Measurements from ENCODE around the gene CPN1. TPM values are rescaled to one million over a fixed set of nuclear protein-coding genes. Genes with fewer than 3 reads are reported as not detected.

The CPN1 gene
- total RNA-seq, 1 experiment from 2014 or later, result 0.12 TPM

- no peak overlapping the region for H2AFZ ChIP-seq (ENCODE audit: low read depth, low read length, poor library complexity, severe bottlenecking)
- ATAC-seq (no peak), DNase-seq (ENCODE audit: low read depth, low spot score) (no peak)
- ChIA-PET CTCF (no interaction called here), RAD21 (ENCODE audit: low non-redundant PET in 1 of 2, low total read pairs in 2 of 2, uncharacterized antibody in 2 of 2, unreplicated experiment in 2 of 2) (no interaction called here), POLR2A (no interaction called here)
- H3K27ac ChIP-seq (ENCODE audit: low read depth, low read length), result no peak overlapping the region
- H3K4me2 ChIP-seq (ENCODE audit: low read length), result peak overlapping the region; percentile 18; the same call in 1 of the 2 replicates
- no peak for TF ChIP-seq CEBPB (IDR thresholded peaks at IDR 0.05; ENCODE audit: low read depth)
- TF ChIP-seq SIN3A (IDR thresholded peaks at IDR 0.05; ENCODE audit: low read depth), result no peak
- no peaks in the 10 kb centered on the region for H3K27me3 ChIP-seq (ENCODE audit: insufficient read depth, low read length)
- no peak overlapping the region for H3K4me3 ChIP-seq (replicated peaks in 1 of 2; ENCODE audit: low read depth in 1 of 2, low read length in 2 of 2)
- intact Hi-C loops (cut with micrococcal nuclease), result no loop called here
- H4K20me1 ChIP-seq (ENCODE audit: insufficient read depth), result no peaks in the 10 kb centered on the region
- no peak overlapping the region for H3K9ac ChIP-seq (ENCODE audit: low read length)
- H3K4me1 ChIP-seq (ENCODE audit: control insufficient read depth in 1 of 2, insufficient read depth in 2 of 2, low read length in 2 of 2), result peaks cover 16 to 23% of the 10 kb centered on the region in 2 experiments
- no peaks in the 10 kb centered on the region for H3K36me3 ChIP-seq (ENCODE audit: control insufficient read depth in 1 of 2, insufficient read depth in 2 of 2, low read length in 2 of 2)
- BruUV-seq (replicated peaks), result no TSS peak
- H3K79me2 ChIP-seq (ENCODE audit: insufficient read depth, low read length), result no peaks in the 10 kb centered on the region
- no peaks in the 10 kb centered on the region for H3K9me2 ChIP-seq (ENCODE audit: insufficient read depth)
- no peaks in the 10 kb centered on the region for H3K9me3 ChIP-seq (ENCODE audit: control insufficient read depth in 1 of 2, insufficient read depth in 1 of 2, low read depth in 1 of 2, low read length in 2 of 2)
Measured at GRCh38 chr10:100033766-100034418, 47.8 kb downstream of the CPN1 start.

- Histone ChIP-seq H3K79me2 (ENCODE audit: insufficient read depth, low read length) (no peaks in the 10 kb centered on the region), H2AFZ (ENCODE audit: low read depth, low read length, poor library complexity, severe bottlenecking) (no peak overlapping the region), H3K4me3 (replicated peaks in 1 of 2; ENCODE audit: low read depth in 1 of 2, low read length in 2 of 2) (no peak overlapping the region), H3K4me1 (ENCODE audit: control insufficient read depth in 1 of 2, insufficient read depth in 2 of 2, low read length in 2 of 2) (peaks cover 6 to 7% of the 10 kb centered on the region in 2 experiments), H3K9me3 (ENCODE audit: control insufficient read depth in 1 of 2, insufficient read depth in 1 of 2, low read depth in 1 of 2, low read length in 2 of 2) (peaks cover 4 to 11% of the 10 kb centered on the region in 2 experiments; a peak in 2 of 4 replicates), H3K4me2 (ENCODE audit: low read length) (no peak overlapping the region), H3K27me3 (ENCODE audit: insufficient read depth, low read length) (no peaks in the 10 kb centered on the region), H4K20me1 (ENCODE audit: insufficient read depth) (no peaks in the 10 kb centered on the region), H3K27ac (ENCODE audit: low read depth, low read length) (no peak overlapping the region), H3K9ac (ENCODE audit: low read length) (no peak overlapping the region), H3K36me3 (ENCODE audit: control insufficient read depth in 1 of 2, insufficient read depth in 2 of 2, low read length in 2 of 2) (no peaks in the 10 kb centered on the region), H3K9me2 (ENCODE audit: insufficient read depth) (no peaks in the 10 kb centered on the region)
- ATAC-seq (no peak), DNase-seq (ENCODE audit: low read depth, low spot score) (no peak)
- RAD21 ChIA-PET (ENCODE audit: low non-redundant PET in 1 of 2, low total read pairs in 2 of 2, uncharacterized antibody in 2 of 2, unreplicated experiment in 2 of 2), result no interaction called here
- POLR2A ChIA-PET, result no interaction called here
- TF ChIP-seq TCF7L2 (IDR thresholded peaks at IDR 0.05; ENCODE audit: borderline replicate concordance, extremely low read depth, insufficient read depth, insufficient read length), result no peak
- TF ChIP-seq JUND (IDR thresholded peaks at IDR 0.05), result no peak
- TF ChIP-seq CBX3 (IDR thresholded peaks at IDR 0.05; ENCODE audit: low read depth), result no peak
- TF ChIP-seq REST (IDR thresholded peaks at IDR 0.05; ENCODE audit: low read depth), result no peak
- TF ChIP-seq POLR2AphosphoS5 (IDR thresholded peaks at IDR 0.05; ENCODE audit: low read depth, low read length), result no peak
- no peak for TF ChIP-seq SP1 (IDR thresholded peaks at IDR 0.05; ENCODE audit: low read depth)
- TF ChIP-seq EZH2 (IDR thresholded peaks at IDR 0.05), result no peak
- TF ChIP-seq RAD21 (IDR thresholded peaks at IDR 0.05; ENCODE audit: low read depth), result no peak
- no peak for TF ChIP-seq FOSL1 (IDR thresholded peaks at IDR 0.05; ENCODE audit: low read depth)
- no peak for TF ChIP-seq EZH2phosphoT487 (IDR thresholded peaks at IDR 0.05; ENCODE audit: borderline replicate concordance)
- TF ChIP-seq ELF1 (IDR thresholded peaks at IDR 0.05; ENCODE audit: borderline replicate concordance, low read depth), result no peak
- TF ChIP-seq CTCF (IDR thresholded peaks at IDR 0.05 in 2 of 3, conservative IDR thresholded peaks at IDR 0.05 in 1 of 3; ENCODE audit: borderline replicate concordance in 1 of 3, insufficient read depth in 1 of 3, low read depth in 2 of 3, low read length in 2 of 3), result no peak
- TF ChIP-seq ZNF274 (IDR thresholded peaks at IDR 0.05; ENCODE audit: low read depth, low read length), result no peak
- intact Hi-C loops (cut with micrococcal nuclease), result no loop called here
- no TSS peak for BruUV-seq (replicated peaks)
- CTCF ChIA-PET, result no interaction called here
Measured at GRCh38 chr10:100027416-100027815, 54.3 kb downstream of the CPN1 start.
